ENCODE results near the gene RAB8B. TPM values are rescaled to one million over a fixed set of nuclear protein-coding genes. Genes with fewer than 3 reads are reported as not detected.

The RAB8B gene
- total and polyA plus RNA-seq, 11 donors, result 2.5 to 32.6 (median 8.1) TPM

DNA sequence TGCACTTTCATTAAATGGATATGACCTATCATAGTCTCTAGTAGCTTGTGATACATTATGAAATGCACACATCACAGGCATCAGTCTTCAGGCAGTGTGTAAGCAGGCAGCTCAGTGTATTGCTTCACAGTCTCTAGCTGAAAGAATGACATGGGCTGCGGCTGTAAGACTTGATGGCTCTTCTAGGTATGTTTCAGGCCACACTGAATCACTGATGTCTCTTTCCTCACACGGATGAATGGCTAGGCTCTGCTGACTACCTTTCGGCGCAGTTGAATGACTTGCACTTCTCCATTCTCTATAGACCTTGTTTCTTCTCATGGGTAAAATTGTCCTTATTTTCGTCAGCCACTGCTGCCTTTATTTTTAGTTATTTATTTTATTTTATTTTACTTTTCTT is 103.4 kb downstream of the RAB8B start:
- H3K36me3 ChIP-seq, result peaks cover 0 to 13% (median 6%) of the 10 kb centered on the region in 9 donors
- no peaks in the 10 kb centered on the region for H3K27me3 ChIP-seq
- intact Hi-C loops (cut with DNase I), result no loop called here
- H3K27ac ChIP-seq, result no peak overlapping the region
- H3K4me1 ChIP-seq, result peaks cover 0 to 43% (median 4%) of the 10 kb centered on the region in 12 donors
- 92 to 97% (median 95%) methylated on average over 5 of the region's 5 CpGs for WGBS, 4 donors
- DNase-seq (no peak), ATAC-seq (no peak)
- TF ChIP-seq, protein P1, sequence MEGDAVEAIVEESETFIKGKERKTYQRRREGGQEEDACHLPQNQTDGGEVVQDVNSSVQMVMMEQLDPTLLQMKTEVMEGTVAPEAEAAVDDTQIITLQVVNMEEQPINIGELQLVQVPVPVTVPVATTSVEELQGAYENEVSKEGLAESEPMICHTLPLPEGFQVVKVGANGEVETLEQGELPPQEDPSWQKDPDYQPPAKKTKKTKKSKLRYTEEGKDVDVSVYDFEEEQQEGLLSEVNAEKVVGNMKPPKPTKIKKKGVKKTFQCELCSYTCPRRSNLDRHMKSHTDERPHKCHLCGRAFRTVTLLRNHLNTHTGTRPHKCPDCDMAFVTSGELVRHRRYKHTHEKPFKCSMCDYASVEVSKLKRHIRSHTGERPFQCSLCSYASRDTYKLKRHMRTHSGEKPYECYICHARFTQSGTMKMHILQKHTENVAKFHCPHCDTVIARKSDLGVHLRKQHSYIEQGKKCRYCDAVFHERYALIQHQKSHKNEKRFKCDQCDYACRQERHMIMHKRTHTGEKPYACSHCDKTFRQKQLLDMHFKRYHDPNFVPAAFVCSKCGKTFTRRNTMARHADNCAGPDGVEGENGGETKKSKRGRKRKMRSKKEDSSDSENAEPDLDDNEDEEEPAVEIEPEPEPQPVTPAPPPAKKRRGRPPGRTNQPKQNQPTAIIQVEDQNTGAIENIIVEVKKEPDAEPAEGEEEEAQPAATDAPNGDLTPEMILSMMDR (IDR thresholded peaks at IDR 0.05), result no peak
- no peak for TF ChIP-seq POLR2A (IDR thresholded peaks at IDR 0.05)
- H3K4me3 ChIP-seq, result no peak overlapping the region
- H3K9me3 ChIP-seq, result no peaks in the 10 kb centered on the region

DNA sequence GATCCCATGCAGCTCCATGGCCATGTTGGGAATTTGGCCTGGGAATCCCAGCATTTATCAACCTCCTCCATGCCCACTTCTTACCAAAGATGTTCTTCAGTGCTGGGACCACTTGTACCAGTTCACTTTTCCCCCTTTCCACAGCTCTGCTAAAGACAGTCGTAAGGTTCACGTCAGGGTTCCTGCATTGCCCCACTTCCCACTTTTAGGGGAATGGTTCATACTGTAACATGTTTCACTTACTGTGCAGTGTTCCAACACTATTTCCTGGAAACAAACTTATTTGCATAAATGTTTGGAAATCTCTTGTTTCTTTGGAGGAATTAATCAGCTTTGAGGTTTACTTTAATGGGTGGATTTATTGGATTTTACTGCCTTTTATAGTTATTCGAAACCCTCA is 105.0 kb downstream of the RAB8B start:
- TF ChIP-seq POLR2A (IDR thresholded peaks at IDR 0.05), result no peak
- TF ChIP-seq, protein P1 (IDR thresholded peaks at IDR 0.05), result no peak
- Histone ChIP-seq H3K4me1 (peaks cover 0 to 35% (median 3%) of the 10 kb centered on the region in 12 donors), H3K27me3 (no peaks in the 10 kb centered on the region), H3K9me3 (no peaks in the 10 kb centered on the region), H3K36me3 (peaks cover 0 to 13% (median 0%) of the 10 kb centered on the region in 9 donors), H3K4me3 (no peak overlapping the region), H3K27ac (peak overlapping the region in 1 of 12 donors; percentile 28)
- intact Hi-C loops (cut with DNase I), result no loop called here
- 91 to 95% (median 92%) methylated on average over 3 of the region's 3 CpGs for WGBS, 4 donors
- ATAC-seq (peak in 1 of 4 donors; percentile 46), DNase-seq (no peak)

DNA sequence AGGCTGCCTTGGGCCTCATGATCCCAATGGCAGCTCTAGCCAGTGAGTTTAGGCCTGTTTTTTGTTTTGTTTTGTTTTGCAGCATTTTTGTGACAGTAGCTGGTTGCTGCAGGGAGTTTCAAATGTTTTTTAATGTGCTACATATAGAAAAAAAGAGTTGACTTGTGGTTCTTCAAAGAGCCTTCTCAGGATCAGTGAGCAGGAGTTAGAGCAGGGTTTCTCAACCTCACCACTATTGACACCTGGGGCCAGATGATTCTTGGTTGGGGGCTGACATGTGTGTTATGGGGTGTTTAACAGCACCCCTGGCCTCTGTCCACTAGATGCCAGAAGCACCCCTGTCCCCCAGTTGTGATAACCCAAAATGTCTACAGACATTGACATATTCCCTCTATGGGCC is 105.9 kb downstream of the RAB8B start:
- H3K36me3 ChIP-seq, result peaks cover 0 to 17% (median 0%) of the 10 kb centered on the region in 9 donors
- no peak for ATAC-seq

DNA sequence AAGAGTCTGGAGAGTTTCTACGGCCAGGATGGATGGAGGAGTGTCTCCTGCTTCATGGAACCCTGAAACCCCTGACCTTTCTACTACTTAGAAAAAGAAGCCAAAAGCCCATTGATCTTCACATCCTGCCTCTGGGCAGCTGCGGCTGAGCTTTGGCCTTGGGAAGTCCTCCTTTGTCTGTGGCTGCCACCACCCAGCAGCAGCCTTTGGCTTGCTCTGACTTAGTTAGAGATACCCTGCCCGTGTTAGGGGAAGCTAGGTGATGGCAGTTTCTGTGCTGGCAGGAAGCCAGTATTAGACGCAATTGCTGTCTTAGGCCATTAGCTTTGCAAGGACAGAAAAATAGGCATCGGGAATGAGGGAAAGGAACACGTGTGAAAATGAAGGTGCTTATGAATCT is 106.8 kb downstream of the RAB8B start:
- DNase-seq (peak in 2 of 5 donors; percentile 13 to 28), ATAC-seq (peak in 3 of 4 donors; percentile 59 to 67 (median 62))
- Histone ChIP-seq H3K4me1 (peaks cover 0 to 27% (median 3%) of the 10 kb centered on the region in 12 donors), H3K36me3 (peaks cover 0 to 25% (median 0%) of the 10 kb centered on the region in 9 donors), H3K9me3 (no peaks in the 10 kb centered on the region), H3K27me3 (no peaks in the 10 kb centered on the region), H3K27ac (no peak overlapping the region), H3K4me3 (no peak overlapping the region)
- intact Hi-C loops (cut with DNase I), result no loop called here
- TF ChIP-seq, protein P1 (IDR thresholded peaks at IDR 0.05), result no peak
- no peak for TF ChIP-seq POLR2A (IDR thresholded peaks at IDR 0.05)
- 42 to 54% (median 45%) methylated on average over 6 of the region's 6 CpGs for WGBS, 4 donors

More for the DNA sequence above, 105.9 kb downstream of the RAB8B start:
- DNase-seq, result no peak
- Histone ChIP-seq H3K27ac (no peak overlapping the region), H3K4me1 (peaks cover 0 to 35% (median 3%) of the 10 kb centered on the region in 12 donors), H3K27me3 (no peaks in the 10 kb centered on the region), H3K4me3 (no peak overlapping the region), H3K9me3 (no peaks in the 10 kb centered on the region)
- no peak for TF ChIP-seq POLR2A (IDR thresholded peaks at IDR 0.05)
- TF ChIP-seq, protein P1 (IDR thresholded peaks at IDR 0.05), result no peak
- intact Hi-C loops (cut with DNase I), result no loop called here

All from heart left ventricle (tissue), 16 donors.